ENCODE data around the gene TRIM28. TPM values are rescaled to one million over a fixed set of nuclear protein-coding genes. Genes with fewer than 3 reads are reported as not detected.

The TRIM28 gene
- total and polyA plus RNA-seq, 4 donors = 47.1 to 157 (median 84.2) TPM

- Histone ChIP-seq H3K27ac (ENCODE audit: low read depth in 1 of 2, low read length in 2 of 2) (no peak overlapping the region), H3K9me3 (ENCODE audit: control insufficient read depth in 4 of 4, low read length in 3 of 4) (no peaks in the 10 kb centered on the region), H3K27me3 (ENCODE audit: control insufficient read depth in 4 of 4, insufficient read depth in 4 of 4, low read length in 3 of 4) (no peaks in the 10 kb centered on the region), H3K4me1 (ENCODE audit: control insufficient read depth in 4 of 4, insufficient read depth in 4 of 4, low read length in 3 of 4) (peaks cover 4 to 25% (median 17%) of the 10 kb centered on the region in 4 donors), H3K36me3 (ENCODE audit: control insufficient read depth in 4 of 4, insufficient read depth in 3 of 4, low read depth in 1 of 4, low read length in 3 of 4) (peaks cover 2 to 18% (median 5%) of the 10 kb centered on the region in 4 donors), H3K4me3 (ENCODE audit: low read depth in 1 of 3, low read length in 3 of 3) (no peak overlapping the region), H3K9ac (ENCODE audit: low read depth in 1 of 2, low read length in 2 of 2) (no peak overlapping the region)
- 96% methylated on average over 8 of the region's 8 CpGs for WGBS
- DNase-seq (ENCODE audit: low spot score) = no peak
- TF ChIP-seq RXRA (IDR thresholded peaks at IDR 0.05) (no peak), NR2F2 (IDR thresholded peaks at IDR 0.05) (no peak), MAX (IDR thresholded peaks at IDR 0.05) (no peak), GABPA (IDR thresholded peaks at IDR 0.05 in 1 of 2, conservative IDR thresholded peaks at IDR 0.05 in 1 of 2) (no peak), CTCF (IDR thresholded peaks at IDR 0.05; ENCODE audit: low read depth, low read length, missing input control) (no peak), TAF1 (conservative IDR thresholded peaks at IDR 0.05) (no peak), FOXA1 (IDR thresholded peaks at IDR 0.05) (no peak), HNF4A (conservative IDR thresholded peaks at IDR 0.05) (no peak), YY1 (IDR thresholded peaks at IDR 0.05) (no peak), ATF3 (IDR thresholded peaks at IDR 0.05) (no peak), FOXA2 (IDR thresholded peaks at IDR 0.05) (no peak), HNF4G (IDR thresholded peaks at IDR 0.05) (no peak), SP1 (IDR thresholded peaks at IDR 0.05) (no peak), EGR1 (IDR thresholded peaks at IDR 0.05; ENCODE audit: low read depth in 2 of 2) (no peak), REST (IDR thresholded peaks at IDR 0.05) (no peak), JUND (IDR thresholded peaks at IDR 0.05) (no peak), RAD21 (IDR thresholded peaks at IDR 0.05) (no peak), ZBTB33 (IDR thresholded peaks at IDR 0.05) (no peak)
Measured at GRCh38 chr19:58571575-58571947, 27.7 kb downstream of the TRIM28 start.
